ENCODE results near the gene PTPRD.
"Not testable (repeated sequence)": the region's sequence is repeated elsewhere in the genome, so short reads cannot be mapped to it uniquely, and the experiment has no call there.

The PTPRD gene

GRCh38 chr9:9319007-9319406 lies 1293.8 kb downstream of the PTPRD start:
- H3K4me3 Mint-ChIP-seq = no peak overlapping the region
- DNase-seq = no peak
- H3K27ac Mint-ChIP-seq = no peak overlapping the region
- no peak for ATAC-seq
- H3K9me3 Mint-ChIP-seq = no peaks in the 10 kb centered on the region
- H3K36me3 Mint-ChIP-seq (ENCODE audit: low read depth) = no peaks in the 10 kb centered on the region
- H3K4me1 Mint-ChIP-seq = no peaks in the 10 kb centered on the region
- no peaks in the 10 kb centered on the region for H3K27me3 Mint-ChIP-seq

DNA sequence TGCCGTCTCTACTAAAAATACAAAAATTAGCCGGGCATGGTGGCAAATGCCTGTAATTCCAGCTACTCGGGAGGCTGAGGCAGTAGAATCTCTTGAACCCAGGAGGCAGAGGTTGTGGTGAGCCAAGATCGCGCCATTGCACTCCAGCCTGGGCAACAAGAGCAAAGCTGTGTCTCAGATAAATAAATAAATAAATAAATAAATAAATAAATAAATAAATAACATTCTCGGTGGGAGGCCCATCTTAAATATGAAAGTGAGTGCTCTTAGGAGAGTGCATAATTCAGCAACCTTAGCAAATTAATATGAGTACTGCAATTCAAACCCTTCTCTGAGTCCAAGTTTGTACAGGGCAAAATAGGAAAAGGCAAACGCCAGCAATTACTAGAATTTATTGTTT lies 1302.1 kb downstream of the PTPRD start:
- not testable (repeated sequence) for H3K27me3 Mint-ChIP-seq; H3K36me3 Mint-ChIP-seq (ENCODE audit: low read depth); H3K4me1 Mint-ChIP-seq; H3K4me3 Mint-ChIP-seq; DNase-seq; ATAC-seq; H3K27ac Mint-ChIP-seq; H3K9me3 Mint-ChIP-seq

GRCh38 chr9:9305600-9305999 lies 1307.2 kb downstream of the PTPRD start:
- Mint-ChIP-seq H3K27me3 (no peaks in the 10 kb centered on the region), H3K4me3 (no peak overlapping the region), H3K9me3 (peaks cover 8% of the 10 kb centered on the region), H3K36me3 (ENCODE audit: low read depth) (no peaks in the 10 kb centered on the region), H3K4me1 (no peaks in the 10 kb centered on the region), H3K27ac (no peak overlapping the region)
- no peak for DNase-seq
- ATAC-seq = no peak

DNA sequence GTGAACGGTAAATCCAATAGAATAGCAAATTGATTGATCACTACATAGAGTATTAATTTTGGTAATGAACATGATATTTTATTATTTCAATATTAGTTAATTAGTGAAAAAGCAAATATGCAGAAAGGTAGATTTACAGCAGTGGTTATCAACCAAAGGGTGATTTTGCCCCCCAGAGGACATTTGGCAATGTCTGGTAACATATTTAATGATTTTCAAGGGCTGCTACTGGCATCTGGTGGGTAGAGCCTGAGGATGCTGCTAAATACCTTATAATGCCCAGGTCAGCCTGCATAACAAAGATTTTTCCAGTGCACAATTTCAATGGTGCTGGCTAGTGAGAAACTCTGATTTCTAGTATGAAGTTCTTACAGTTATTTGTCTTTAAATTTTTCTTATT lies 1313.7 kb downstream of the PTPRD start:
- Mint-ChIP-seq H3K27me3 (no peaks in the 10 kb centered on the region), H3K4me3 (no peak overlapping the region), H3K9me3 (peaks cover 4% of the 10 kb centered on the region), H3K36me3 (ENCODE audit: low read depth) (no peaks in the 10 kb centered on the region), H3K27ac (no peak overlapping the region), H3K4me1 (no peaks in the 10 kb centered on the region)
- ATAC-seq (no peak), DNase-seq (no peak)

GRCh38 chr9:9286001-9286400 lies 1326.8 kb downstream of the PTPRD start:
- ATAC-seq (no peak), DNase-seq (no peak)
- Mint-ChIP-seq H3K9me3 (peaks cover 10% of the 10 kb centered on the region), H3K36me3 (ENCODE audit: low read depth) (no peaks in the 10 kb centered on the region), H3K27me3 (no peaks in the 10 kb centered on the region), H3K4me1 (no peaks in the 10 kb centered on the region), H3K4me3 (no peak overlapping the region), H3K27ac (no peak overlapping the region)

- Mint-ChIP-seq H3K9me3 (no peaks in the 10 kb centered on the region), H3K4me1 (no peaks in the 10 kb centered on the region), H3K27me3 (no peaks in the 10 kb centered on the region), H3K27ac (no peak overlapping the region), H3K36me3 (ENCODE audit: low read depth) (no peaks in the 10 kb centered on the region), H3K4me3 (no peak overlapping the region)
- ATAC-seq (no peak), DNase-seq (no peak)
Measured at GRCh38 chr9:9284201-9284600, 1328.6 kb downstream of the PTPRD start.

DNA sequence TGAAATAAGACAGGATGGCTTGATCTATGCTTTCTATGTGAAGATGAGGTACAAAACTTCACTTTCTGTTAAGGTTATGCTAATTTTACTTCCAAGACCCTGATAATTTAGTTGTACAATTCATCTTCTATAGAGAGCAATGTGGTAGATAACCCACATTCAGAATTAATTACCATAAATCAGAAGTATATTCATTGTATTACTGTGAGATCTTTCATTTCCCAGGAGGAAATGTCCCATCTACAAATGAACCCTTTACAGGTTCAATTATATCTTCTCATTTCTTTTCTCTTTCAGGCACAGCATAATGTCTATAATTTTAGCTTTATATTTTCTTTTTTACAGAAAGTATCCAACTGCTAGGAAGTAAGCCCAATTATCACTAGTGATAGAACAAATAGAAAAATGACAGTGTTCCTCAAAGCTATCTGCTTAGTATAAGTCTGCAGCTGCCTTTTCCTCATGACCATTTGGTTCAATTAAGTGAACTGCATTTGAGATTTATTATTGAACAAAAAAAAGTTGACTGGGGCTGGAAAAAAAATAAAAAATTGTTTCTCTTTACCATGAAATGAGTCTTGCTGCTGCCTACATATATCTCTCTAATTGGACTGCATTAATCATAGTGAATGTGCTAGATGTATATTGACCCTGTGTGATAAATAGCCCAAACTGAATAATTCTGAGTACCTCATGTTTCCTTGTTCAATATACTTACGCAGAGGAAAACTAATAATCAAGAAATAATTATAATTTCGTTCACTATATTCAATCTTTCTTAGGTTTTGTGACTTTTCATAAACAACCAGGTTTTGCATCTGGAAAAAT lies 1329.4 kb downstream of the PTPRD start:
- no peaks in the 10 kb centered on the region for H3K4me1 Mint-ChIP-seq
- no peaks in the 10 kb centered on the region for H3K9me3 Mint-ChIP-seq
- no peak overlapping the region for H3K4me3 Mint-ChIP-seq
- DNase-seq = no peak
- no peaks in the 10 kb centered on the region for H3K36me3 Mint-ChIP-seq (ENCODE audit: low read depth)
- no peaks in the 10 kb centered on the region for H3K27me3 Mint-ChIP-seq
- H3K27ac Mint-ChIP-seq = no peak overlapping the region
- ATAC-seq = no peak

DNA sequence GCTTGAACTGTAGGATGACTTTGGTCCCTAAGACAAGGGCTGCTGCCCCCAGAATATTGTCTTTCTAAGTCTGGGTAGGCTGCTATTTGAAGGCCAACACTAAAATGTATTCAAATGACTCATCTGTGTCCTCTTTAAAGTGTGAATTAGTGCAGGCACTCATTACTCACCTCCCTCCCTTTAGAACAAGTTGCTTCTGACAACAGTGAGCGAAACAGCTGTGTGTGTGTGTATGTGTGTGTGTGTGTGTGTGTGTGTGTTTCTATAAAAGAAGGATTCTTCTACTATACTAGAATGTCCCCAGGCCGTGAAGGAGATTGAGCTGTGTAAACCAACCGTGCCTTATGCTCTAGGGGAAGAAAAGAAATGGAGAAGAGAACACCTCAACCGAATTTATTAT lies 1337.2 kb downstream of the PTPRD start:
- Mint-ChIP-seq H3K4me1 (no peaks in the 10 kb centered on the region), H3K9me3 (no peaks in the 10 kb centered on the region), H3K36me3 (ENCODE audit: low read depth) (no peaks in the 10 kb centered on the region), H3K27ac (no peak overlapping the region), H3K4me3 (no peak overlapping the region), H3K27me3 (no peaks in the 10 kb centered on the region)
- ATAC-seq = no peak
- no peak for DNase-seq

GRCh38 chr9:9257999-9258498 lies 1354.8 kb downstream of the PTPRD start:
- H3K4me3 Mint-ChIP-seq = no peak overlapping the region
- H3K9me3 Mint-ChIP-seq = no peaks in the 10 kb centered on the region
- no peak for DNase-seq
- no peak for ATAC-seq
- H3K4me1 Mint-ChIP-seq = no peaks in the 10 kb centered on the region
- H3K27ac Mint-ChIP-seq = no peak overlapping the region
- no peaks in the 10 kb centered on the region for H3K27me3 Mint-ChIP-seq
- no peaks in the 10 kb centered on the region for H3K36me3 Mint-ChIP-seq (ENCODE audit: low read depth)

GRCh38 chr9:9246726-9247125 lies 1366.1 kb downstream of the PTPRD start:
- ATAC-seq (no peak), DNase-seq (no peak)
- Mint-ChIP-seq H3K27me3 (no peaks in the 10 kb centered on the region), H3K4me3 (no peak overlapping the region), H3K9me3 (peaks cover 5% of the 10 kb centered on the region), H3K4me1 (no peaks in the 10 kb centered on the region), H3K27ac (no peak overlapping the region), H3K36me3 (ENCODE audit: low read depth) (no peaks in the 10 kb centered on the region)

GRCh38 chr9:9231946-9232345 lies 1380.9 kb downstream of the PTPRD start:
- no peaks in the 10 kb centered on the region for H3K4me1 Mint-ChIP-seq
- ATAC-seq (no peak), DNase-seq (no peak)
- H3K27me3 Mint-ChIP-seq = no peaks in the 10 kb centered on the region
- no peaks in the 10 kb centered on the region for H3K36me3 Mint-ChIP-seq (ENCODE audit: low read depth)
- H3K9me3 Mint-ChIP-seq = peaks cover 19% of the 10 kb centered on the region
- no peak overlapping the region for H3K4me3 Mint-ChIP-seq
- H3K27ac Mint-ChIP-seq = no peak overlapping the region

GRCh38 chr9:9229269-9229668 lies 1383.5 kb downstream of the PTPRD start:
- Mint-ChIP-seq H3K27me3 (no peaks in the 10 kb centered on the region), H3K27ac (no peak overlapping the region), H3K4me3 (no peak overlapping the region), H3K36me3 (ENCODE audit: low read depth) (no peaks in the 10 kb centered on the region), H3K9me3 (peaks cover 7% of the 10 kb centered on the region), H3K4me1 (no peaks in the 10 kb centered on the region)
- ATAC-seq (no peak), DNase-seq (no peak)

- H3K4me3 Mint-ChIP-seq = no peak overlapping the region
- no peak for ATAC-seq
- no peak overlapping the region for H3K27ac Mint-ChIP-seq
- H3K9me3 Mint-ChIP-seq = no peaks in the 10 kb centered on the region
- no peaks in the 10 kb centered on the region for H3K36me3 Mint-ChIP-seq (ENCODE audit: low read depth)
- DNase-seq = no peak
- H3K27me3 Mint-ChIP-seq = no peaks in the 10 kb centered on the region
- H3K4me1 Mint-ChIP-seq = no peaks in the 10 kb centered on the region
Measured at GRCh38 chr9:9223175-9223574, 1389.6 kb downstream of the PTPRD start.

GRCh38 chr9:9222730-9223129 lies 1390.1 kb downstream of the PTPRD start:
- no peak for DNase-seq
- no peaks in the 10 kb centered on the region for H3K27me3 Mint-ChIP-seq
- ATAC-seq = no peak
- no peaks in the 10 kb centered on the region for H3K4me1 Mint-ChIP-seq
- H3K9me3 Mint-ChIP-seq = no peaks in the 10 kb centered on the region
- no peaks in the 10 kb centered on the region for H3K36me3 Mint-ChIP-seq (ENCODE audit: low read depth)
- no peak overlapping the region for H3K27ac Mint-ChIP-seq
- H3K4me3 Mint-ChIP-seq = no peak overlapping the region

DNA sequence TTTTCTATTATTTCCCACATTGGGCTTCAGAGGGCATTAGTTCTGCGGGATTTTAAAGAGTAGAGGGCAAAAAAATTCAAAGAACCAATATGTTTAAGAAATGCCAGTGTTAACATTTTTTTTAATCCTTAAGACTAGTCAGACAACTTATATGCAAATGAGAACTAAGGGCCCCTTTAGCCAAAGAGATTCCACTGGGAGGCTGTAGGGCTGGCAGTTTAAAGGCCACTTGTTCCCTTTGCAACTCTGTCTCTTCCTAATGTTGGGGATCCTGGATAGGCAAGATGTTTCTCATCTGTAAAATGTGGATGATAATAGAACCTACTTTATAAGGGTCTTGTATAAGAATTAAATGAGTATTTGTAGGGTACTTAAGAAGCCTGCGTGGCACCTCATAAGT lies 1395.9 kb downstream of the PTPRD start:
- H3K4me1 Mint-ChIP-seq = no peaks in the 10 kb centered on the region
- no peaks in the 10 kb centered on the region for H3K36me3 Mint-ChIP-seq (ENCODE audit: low read depth)

DNA sequence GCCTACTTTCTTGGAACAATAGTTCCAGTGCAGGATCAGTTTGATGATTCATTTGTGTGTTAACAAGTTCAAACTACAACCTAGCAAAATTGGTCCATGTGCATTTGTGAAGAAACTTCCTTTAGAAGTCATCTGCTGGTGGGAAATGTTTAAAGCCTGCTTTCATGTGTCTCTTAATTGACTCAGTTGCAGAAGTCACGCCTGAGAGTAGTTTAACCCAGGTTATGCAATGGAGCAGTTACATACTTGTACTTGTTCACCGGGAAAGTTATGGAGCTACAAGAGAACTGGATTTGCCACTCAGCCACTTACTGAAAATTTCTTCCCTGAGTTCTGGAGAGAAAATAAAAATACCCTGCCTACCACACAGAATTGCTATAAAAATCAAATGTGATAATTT lies 1397.8 kb downstream of the PTPRD start:
- Mint-ChIP-seq H3K27ac (no peak overlapping the region), H3K36me3 (ENCODE audit: low read depth) (no peaks in the 10 kb centered on the region), H3K27me3 (no peaks in the 10 kb centered on the region), H3K9me3 (no peaks in the 10 kb centered on the region), H3K4me3 (no peak overlapping the region), H3K4me1 (no peaks in the 10 kb centered on the region)
- DNase-seq (no peak), ATAC-seq (no peak)

More for the DNA sequence above, 1395.9 kb downstream of the PTPRD start:
- no peak for DNase-seq
- Mint-ChIP-seq H3K4me3 (no peak overlapping the region), H3K27ac (no peak overlapping the region), H3K27me3 (no peaks in the 10 kb centered on the region), H3K9me3 (no peaks in the 10 kb centered on the region)
- ATAC-seq = no peak

Data from activated naive CD8-positive, alpha-beta T cell treated with anti-CD3 and anti-CD28 coated beads, Interleukin-2, amount 50 U/mL, for 24 hours (primary cell).